Choroid plexus epithelial cell (primary cell): Measurements from ENCODE around the gene NELFB.

Source experiments
- DNase-seq: peaks from one replicate; pipeline ENCODE4 v3.0.0-alpha.2; 2010; ENCODE audit warnings: low read depth
- H3K4me3 ChIP-seq: 2 replicates; pipeline ENCODE4 v1.5.1; 2011; ENCODE audit warnings: low read depth, mild to moderate bottlenecking, control low read depth, low read length, moderate library complexity
- TF ChIP-seq, protein P1 (sequence below): conservative IDR thresholded peaks from 2 replicates; pipeline ENCODE4 v1.5.1; 2011; ENCODE audit warnings: low read depth, mild to moderate bottlenecking, control low read depth, inconsistent platforms, low read length, moderate library complexity

The NELFB gene

DNA sequence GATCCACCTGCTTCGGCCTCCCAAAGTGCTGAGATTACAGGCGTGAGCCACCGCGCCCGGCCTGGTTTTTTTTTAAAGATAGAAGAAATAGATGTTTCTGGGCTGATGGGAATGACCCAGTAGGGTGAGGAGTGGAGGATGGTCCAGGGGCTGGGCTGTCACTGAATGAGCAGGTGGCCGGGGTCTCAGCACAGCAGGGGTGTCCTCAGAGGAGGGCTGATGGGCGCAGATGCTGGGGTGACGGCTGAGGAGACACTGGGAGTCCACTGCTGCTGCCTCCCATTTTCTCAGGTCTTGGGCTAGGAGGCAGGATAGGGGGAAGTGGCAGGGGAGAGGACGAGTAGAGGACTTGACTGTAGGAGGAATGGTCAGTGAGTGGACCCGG lies 20.1 kb downstream of the NELFB start:
- TF ChIP-seq, protein P1, sequence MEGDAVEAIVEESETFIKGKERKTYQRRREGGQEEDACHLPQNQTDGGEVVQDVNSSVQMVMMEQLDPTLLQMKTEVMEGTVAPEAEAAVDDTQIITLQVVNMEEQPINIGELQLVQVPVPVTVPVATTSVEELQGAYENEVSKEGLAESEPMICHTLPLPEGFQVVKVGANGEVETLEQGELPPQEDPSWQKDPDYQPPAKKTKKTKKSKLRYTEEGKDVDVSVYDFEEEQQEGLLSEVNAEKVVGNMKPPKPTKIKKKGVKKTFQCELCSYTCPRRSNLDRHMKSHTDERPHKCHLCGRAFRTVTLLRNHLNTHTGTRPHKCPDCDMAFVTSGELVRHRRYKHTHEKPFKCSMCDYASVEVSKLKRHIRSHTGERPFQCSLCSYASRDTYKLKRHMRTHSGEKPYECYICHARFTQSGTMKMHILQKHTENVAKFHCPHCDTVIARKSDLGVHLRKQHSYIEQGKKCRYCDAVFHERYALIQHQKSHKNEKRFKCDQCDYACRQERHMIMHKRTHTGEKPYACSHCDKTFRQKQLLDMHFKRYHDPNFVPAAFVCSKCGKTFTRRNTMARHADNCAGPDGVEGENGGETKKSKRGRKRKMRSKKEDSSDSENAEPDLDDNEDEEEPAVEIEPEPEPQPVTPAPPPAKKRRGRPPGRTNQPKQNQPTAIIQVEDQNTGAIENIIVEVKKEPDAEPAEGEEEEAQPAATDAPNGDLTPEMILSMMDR = no peak
- no peak for DNase-seq
- no peak overlapping the region for H3K4me3 ChIP-seq

DNA sequence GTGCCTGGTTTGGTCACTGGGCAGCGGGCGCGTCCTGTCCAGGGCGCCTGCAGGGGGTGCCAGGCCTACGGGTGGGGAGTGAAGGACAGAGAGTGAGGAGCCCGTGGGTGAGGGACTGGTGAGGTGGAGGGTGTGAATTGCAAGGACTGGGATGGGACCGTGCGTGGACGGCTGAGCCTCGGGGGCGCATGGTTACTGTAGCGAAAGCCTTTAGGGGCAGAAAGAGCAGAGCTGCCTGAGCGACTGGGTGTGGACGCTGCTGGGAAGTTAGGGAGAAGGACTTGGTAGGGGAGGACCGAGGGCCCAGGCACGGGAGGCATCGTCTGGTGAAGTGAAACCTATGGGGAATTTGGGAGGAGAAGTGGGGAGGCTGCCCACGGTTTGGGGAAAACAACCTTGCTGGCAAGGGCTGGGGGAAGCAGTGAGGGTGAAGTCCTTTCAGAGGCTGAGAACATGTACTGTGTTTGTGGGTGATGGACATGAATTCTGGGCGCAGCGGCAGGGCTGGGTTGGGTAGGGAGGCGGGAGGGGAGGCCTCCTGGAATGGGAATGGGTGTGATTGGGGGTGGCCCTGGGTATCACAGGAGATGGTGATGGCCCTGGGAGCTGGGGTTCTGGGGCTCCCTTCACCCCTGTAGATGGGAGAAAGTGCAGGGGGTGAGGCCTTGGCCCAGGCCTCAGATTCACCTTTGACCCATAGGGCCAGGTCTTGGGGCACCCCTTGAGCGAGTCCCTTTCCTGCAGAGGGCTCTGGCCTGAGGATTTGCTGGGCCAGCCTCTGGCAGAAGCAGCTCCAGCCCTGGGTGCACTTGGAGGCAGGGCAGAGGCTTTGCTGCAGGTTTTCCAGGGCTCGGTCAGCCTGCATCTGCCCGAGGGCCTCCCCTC lies 20.7 kb downstream of the NELFB start:
- H3K4me3 ChIP-seq = no peak overlapping the region
- TF ChIP-seq, protein P1 = no peak
- DNase-seq = no peak

DNA sequence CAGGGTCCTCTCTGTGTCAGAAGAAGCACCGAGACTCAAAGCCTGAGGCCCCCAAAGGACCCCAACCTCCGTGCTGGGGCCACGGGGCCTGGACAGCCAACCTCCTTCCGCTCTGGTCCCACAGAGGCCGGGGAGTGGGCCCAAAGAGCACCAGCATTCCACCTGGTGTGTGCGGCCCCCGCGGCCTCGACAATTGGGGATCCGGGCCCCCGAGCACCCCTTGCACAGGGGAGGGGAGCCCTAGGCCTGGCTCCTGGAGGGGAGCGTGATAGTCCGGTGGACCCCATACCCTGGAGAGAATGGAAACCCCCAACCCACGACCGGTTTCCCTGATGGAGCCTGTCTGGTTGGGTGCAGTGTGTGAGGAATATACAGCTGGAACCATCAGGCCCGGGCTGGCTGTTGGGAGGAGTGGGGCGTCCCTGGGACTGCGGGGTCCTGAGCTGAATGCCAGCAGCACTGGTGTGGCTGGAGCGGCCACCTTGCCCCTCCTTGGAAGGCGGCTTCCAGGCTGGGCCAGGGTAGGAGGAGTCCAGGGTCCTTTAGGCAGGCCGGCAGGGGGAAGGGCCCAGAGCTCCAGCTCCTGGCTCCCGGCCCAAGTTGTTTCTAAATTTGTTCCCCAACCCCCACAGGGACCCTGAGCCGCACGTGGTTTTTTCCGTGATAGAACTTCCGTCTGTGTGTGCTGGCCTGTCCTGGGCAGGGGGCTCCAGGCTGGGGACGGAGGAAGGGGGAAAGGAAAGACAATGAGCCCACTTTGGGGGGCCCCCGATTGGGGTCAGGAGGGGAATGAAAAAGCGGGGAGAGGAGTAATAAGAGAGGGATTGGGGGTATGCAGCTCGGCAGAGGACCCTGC lies 21.6 kb downstream of the NELFB start:
- peak; percentile 69 for DNase-seq
- TF ChIP-seq, protein P1 = no peak
- H3K4me3 ChIP-seq = peak overlapping the region; percentile 67

DNA sequence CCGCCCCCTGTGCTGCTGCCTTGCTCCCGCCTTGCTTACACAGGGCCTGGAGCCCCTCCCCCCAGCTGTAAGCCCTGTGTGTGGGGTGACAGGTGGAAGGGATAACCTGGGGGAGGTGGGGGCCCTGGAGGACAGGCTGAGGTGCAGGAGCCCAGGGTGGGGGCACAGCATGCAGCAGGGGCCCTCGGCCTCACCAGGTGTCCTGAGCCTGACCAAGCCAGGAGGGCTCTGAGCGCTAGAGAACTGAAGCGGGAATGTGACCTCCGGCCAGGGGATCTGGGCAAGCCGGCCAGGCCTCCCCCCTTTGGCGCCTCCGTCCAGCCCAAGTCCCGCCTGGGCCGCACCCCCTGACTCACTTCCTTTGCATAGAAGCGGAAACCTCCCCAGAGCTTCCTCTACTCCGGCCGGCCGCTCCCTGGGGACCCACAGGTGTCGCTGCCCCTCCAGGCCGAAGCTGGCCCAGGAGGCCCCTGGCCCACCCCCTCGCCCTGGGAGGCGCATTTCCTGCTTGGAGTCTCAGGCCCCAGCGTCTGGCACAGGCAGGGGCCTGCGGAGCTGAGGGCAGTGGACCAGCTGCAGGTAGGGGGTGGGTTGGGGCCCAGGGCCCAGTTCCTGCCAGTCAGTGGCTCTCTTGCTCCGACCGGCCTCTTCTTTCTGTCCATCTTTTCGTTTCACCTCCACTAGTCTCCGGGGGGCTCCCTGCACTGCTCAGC lies 22.4 kb downstream of the NELFB start, which contains the start of gene TOR4A:
TOR4A (plus strand) TSS at position 398 of the 713 bp plus-strand sequence. CDS start 964 bp downstream, outside the sequence.
- peak within 1 kb of the TSS; percentile 67 for H3K4me3 ChIP-seq
- TF ChIP-seq, protein P1 = peak; percentile 15
- DNase-seq = peak; percentile 78

DNA sequence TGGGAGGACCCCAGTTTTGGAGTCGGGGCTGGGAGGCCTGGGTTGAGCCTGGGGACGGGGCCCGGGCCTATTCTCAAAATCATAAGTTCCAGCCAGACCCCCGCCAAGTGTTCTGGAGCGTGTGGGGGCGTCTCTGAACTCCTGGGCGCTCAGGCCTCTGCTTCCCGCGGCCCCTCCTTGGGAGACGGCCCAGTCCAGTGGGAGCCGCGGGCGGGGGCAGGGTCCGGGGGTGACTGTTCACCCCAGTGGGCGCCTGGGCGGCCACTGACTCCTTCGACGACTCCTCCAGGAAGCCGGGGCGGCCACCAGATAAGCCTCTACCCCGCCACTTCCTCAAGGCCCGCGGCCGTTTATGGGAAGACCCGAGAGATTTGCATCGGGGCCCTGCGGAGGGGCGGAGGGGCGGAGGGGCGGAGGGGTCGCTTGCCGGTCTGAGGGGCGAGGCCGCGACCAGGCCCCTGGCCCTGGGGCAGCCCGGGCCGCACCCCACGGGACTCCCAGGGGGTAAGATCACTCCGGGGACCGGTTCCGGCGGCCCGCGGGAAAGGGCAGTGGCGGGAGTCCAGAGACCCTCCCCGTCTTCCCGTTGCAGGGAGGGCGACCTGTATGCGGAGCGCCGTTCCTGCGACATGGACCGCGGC lies 23.1 kb downstream of the NELFB start:
- DNase-seq = peak; percentile 14
- H3K4me3 ChIP-seq = peak overlapping the region; percentile 67
- TF ChIP-seq, protein P1 = no peak
